Measurements from ENCODE around the gene SELENOP. TPM values are rescaled to one million over a fixed set of nuclear protein-coding genes. Genes with fewer than 3 reads are reported as not detected.

SELENOP gene
- total and polyA plus RNA-seq, 9 donors, result 339 to 764 (median 590) TPM

GRCh38 chr5:42756606-42757601, 54.8 kb downstream of the SELENOP start, which contains the start of gene CCDC152:
CCDC152 (plus strand) TSS chr5:42756818; CDS start chr5:42759122, 2,304 bp downstream.
- Histone ChIP-seq H3K9me3 (no peaks in the 10 kb centered on the region), H3K4me1 (ENCODE audit: insufficient read depth) (peaks cover 2% of the 10 kb centered on the region), H3K27me3 (no peaks in the 10 kb centered on the region), H3K36me3 (no peaks in the 10 kb centered on the region), H3K27ac (no peak within 1 kb of the TSS), H3K4me3 (peak within 1 kb of the TSS; percentile 14)
- 17 to 26% (median 20%) methylated on average over 35 of the region's 35 CpGs for WGBS, 3 donors
- peak; percentile 20 to 48 (median 28) for DNase-seq
- intact Hi-C loops (cut with DNase I), result no loop called here
- TF ChIP-seq EP300 (IDR thresholded peaks at IDR 0.05), result no peak

- no peaks in the 10 kb centered on the region for H3K27me3 ChIP-seq
- H3K9me3 ChIP-seq, result no peaks in the 10 kb centered on the region
- peaks cover 2% of the 10 kb centered on the region for H3K4me1 ChIP-seq (ENCODE audit: insufficient read depth)
- no peak overlapping the region for H3K4me3 ChIP-seq
- DNase-seq, result no peak
- no peaks in the 10 kb centered on the region for H3K36me3 ChIP-seq
- intact Hi-C loops (cut with DNase I), result no loop called here
- no peak for TF ChIP-seq CTCF (IDR thresholded peaks at IDR 0.05)
- no peak for TF ChIP-seq EP300 (IDR thresholded peaks at IDR 0.05)
- no peak for TF ChIP-seq POLR2A (IDR thresholded peaks at IDR 0.05)
- WGBS, 3 donors, result 94 to 97% (median 95%) methylated on average over 3 of the region's 3 CpGs
- H3K27ac ChIP-seq, result no peak overlapping the region
These were observed 58.6 kb downstream of the SELENOP start for GRCh38 chr5:42753099-42753498.

- WGBS, 3 donors, result 66 to 81% (median 71%) methylated on average over 5 of the region's 5 CpGs
- no peaks in the 10 kb centered on the region for H3K27me3 ChIP-seq
- intact Hi-C loops (cut with DNase I), result no loop called here
- no peaks in the 10 kb centered on the region for H3K9me3 ChIP-seq
- no peaks in the 10 kb centered on the region for H3K4me1 ChIP-seq (ENCODE audit: insufficient read depth)
- H3K27ac ChIP-seq, result no peak overlapping the region
- H3K36me3 ChIP-seq, result no peaks in the 10 kb centered on the region
- DNase-seq, result no peak
- TF ChIP-seq CTCF (IDR thresholded peaks at IDR 0.05) (no peak), POLR2A (IDR thresholded peaks at IDR 0.05) (no peak), EP300 (IDR thresholded peaks at IDR 0.05) (no peak)
- H3K4me3 ChIP-seq, result no peak overlapping the region
These were observed 60.6 kb downstream of the SELENOP start for GRCh38 chr5:42751044-42751443.

- TF ChIP-seq CTCF (IDR thresholded peaks at IDR 0.05) (no peak), EP300 (IDR thresholded peaks at IDR 0.05) (no peak), POLR2A (IDR thresholded peaks at IDR 0.05) (no peak)
- no peaks in the 10 kb centered on the region for H3K27me3 ChIP-seq
- no peaks in the 10 kb centered on the region for H3K36me3 ChIP-seq
- H3K9me3 ChIP-seq, result no peaks in the 10 kb centered on the region
- no peaks in the 10 kb centered on the region for H3K4me1 ChIP-seq (ENCODE audit: insufficient read depth)
- H3K27ac ChIP-seq, result no peak overlapping the region
- intact Hi-C loops (cut with DNase I), result no loop called here
- no peak overlapping the region for H3K4me3 ChIP-seq
- no peak for DNase-seq
- 94 to 97% (median 95%) methylated on average over 5 of the region's 5 CpGs for WGBS, 3 donors
These were observed 61.2 kb downstream of the SELENOP start for GRCh38 chr5:42750507-42750906.

Other genes starting within 250 kb of the SELENOP start
- 1 to 10 TPM; 1.7 to 5.5 (median 3.7) TPM for gene CCDC152, start 55.1 kb downstream of the SELENOP start, total RNA-seq
- gene CCDC152, start 55.1 kb downstream of the SELENOP start, polyA plus RNA-seq, result 1 to 10 TPM; 2.5 to 3.3 TPM
- gene ANXA2R, start 228.4 kb upstream of the SELENOP start, total RNA-seq, result 1 to 10 TPM; 1.1 to 2.7 (median 1.7) TPM
- 1 to 10 TPM; 1.2 to 1.6 TPM for gene ANXA2R, start 228.4 kb upstream of the SELENOP start, polyA plus RNA-seq

Measured in ovary (tissue), 9 donors.